GM12878 (cell line): Measurements from ENCODE around the gene MPC1L.

ENCODE experiments used
- CBFB ChIP-seq: IDR thresholded peaks from 2 replicates; pipeline ENCODE4 v1.6.1; 2016; ENCODE audit warnings: antibody characterized with exemption, low read depth
- CHD4 ChIP-seq: fragments of 200-600 bp; sonication (generic); IDR thresholded peaks from 2 replicates; pipeline ENCODE4 v1.6.1; 2016; ENCODE audit warnings: mild to moderate bottlenecking
- PAX5 ChIP-seq: IDR thresholded peaks from 2 replicates; pipeline ENCODE4 v1.6.1; 2011; ENCODE audit warnings: low read depth, low read length, borderline replicate concordance
- POLR2A ChIP-seq: IDR thresholded peaks from 2 replicates; pipeline ENCODE4 v1.6.1; 2011; ENCODE audit warnings: low read depth, mild to moderate bottlenecking, low read length
- SMARCA5 ChIP-seq: fragments of 450-650 bp; IDR thresholded peaks from 2 replicates; pipeline ENCODE4 v1.6.1; 2017; ENCODE audit warnings: mild to moderate bottlenecking
- SREBF1 ChIP-seq: IDR thresholded peaks from 2 replicates; pipeline ENCODE4 v1.6.1; 2012; ENCODE audit warnings: mild to moderate bottlenecking, low read length
- TF ChIP-seq, protein P1 (sequence below), 3 experiments: IDR thresholded peaks in 2 of 3; conservative IDR thresholded peaks in 1 of 3; 2 replicates each; pipeline ENCODE4 v1.5.1; 2011; ENCODE audit warnings: low read depth in 3 of 3, low read length in 3 of 3, mild to moderate bottlenecking in 3 of 3, control low read depth in 2 of 3, moderate library complexity in 2 of 3, inconsistent platforms in 1 of 3, mixed read lengths in 1 of 3; ENCODE audit not compliant: control insufficient read depth in 2 of 3, insufficient read depth in 1 of 3; ENCODE audit errors: extremely low read depth in 1 of 3

DNA sequence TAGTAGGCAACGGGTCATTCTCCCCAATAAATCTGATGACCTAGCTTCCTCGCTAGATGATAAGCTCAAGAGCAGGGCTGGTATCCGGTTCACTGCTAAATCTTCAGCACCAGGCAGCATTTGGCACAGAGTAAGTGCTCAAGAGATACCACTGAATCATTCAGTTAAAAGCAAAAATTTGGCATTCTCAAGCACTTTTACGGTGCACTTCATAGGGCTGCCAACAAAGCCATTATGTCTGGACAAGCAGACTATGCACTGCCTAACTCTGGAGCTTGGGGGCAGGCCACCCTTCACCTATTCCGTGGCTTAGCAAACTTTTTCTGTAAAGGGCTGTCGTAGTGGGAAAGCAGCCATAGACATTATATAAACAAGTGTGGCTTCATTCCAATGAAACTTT, 47.9 kb downstream of the MPC1L start:
- TF ChIP-seq, protein P1, sequence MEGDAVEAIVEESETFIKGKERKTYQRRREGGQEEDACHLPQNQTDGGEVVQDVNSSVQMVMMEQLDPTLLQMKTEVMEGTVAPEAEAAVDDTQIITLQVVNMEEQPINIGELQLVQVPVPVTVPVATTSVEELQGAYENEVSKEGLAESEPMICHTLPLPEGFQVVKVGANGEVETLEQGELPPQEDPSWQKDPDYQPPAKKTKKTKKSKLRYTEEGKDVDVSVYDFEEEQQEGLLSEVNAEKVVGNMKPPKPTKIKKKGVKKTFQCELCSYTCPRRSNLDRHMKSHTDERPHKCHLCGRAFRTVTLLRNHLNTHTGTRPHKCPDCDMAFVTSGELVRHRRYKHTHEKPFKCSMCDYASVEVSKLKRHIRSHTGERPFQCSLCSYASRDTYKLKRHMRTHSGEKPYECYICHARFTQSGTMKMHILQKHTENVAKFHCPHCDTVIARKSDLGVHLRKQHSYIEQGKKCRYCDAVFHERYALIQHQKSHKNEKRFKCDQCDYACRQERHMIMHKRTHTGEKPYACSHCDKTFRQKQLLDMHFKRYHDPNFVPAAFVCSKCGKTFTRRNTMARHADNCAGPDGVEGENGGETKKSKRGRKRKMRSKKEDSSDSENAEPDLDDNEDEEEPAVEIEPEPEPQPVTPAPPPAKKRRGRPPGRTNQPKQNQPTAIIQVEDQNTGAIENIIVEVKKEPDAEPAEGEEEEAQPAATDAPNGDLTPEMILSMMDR (IDR thresholded peaks at IDR 0.05 in 2 of 3, conservative IDR thresholded peaks at IDR 0.05 in 1 of 3; ENCODE audit: control insufficient read depth in 2 of 3, extremely low read depth in 1 of 3, insufficient read depth in 1 of 3, low read depth in 3 of 3, low read length in 3 of 3), result no peak
- TF ChIP-seq PAX5 (no peak), SMARCA5 (no peak), CHD4 (no peak), POLR2A (no peak), CBFB (no peak), SREBF1 (no peak)
